Measurements from ENCODE around the gene HSD17B14.
A peak's percentile ranks its signal among the peaks of the same experiment; 100 is the strongest.
"Not testable (repeated sequence)": the region's sequence is repeated elsewhere in the genome, so short reads cannot be mapped to it uniquely, and the experiment has no call there.

The HSD17B14 gene

GRCh38 chr19:48796298-48797083, 39.8 kb downstream of the HSD17B14 start:
- ATAC-seq (ENCODE audit: low read depth) (no peak), DNase-seq (ENCODE audit: low spot score) (no peak)
- Histone ChIP-seq H3K27me3 (ENCODE audit: insufficient read depth, poor library complexity, severe bottlenecking) (no peaks in the 10 kb centered on the region), H3K36me3 (ENCODE audit: low read depth) (no peaks in the 10 kb centered on the region), H3K9me3 (ENCODE audit: severe bottlenecking) (no peaks in the 10 kb centered on the region), H3K27ac (ENCODE audit: poor library complexity, severe bottlenecking) (peak overlapping the region; percentile 37), H3K4me3 (ENCODE audit: severe bottlenecking) (no peak overlapping the region), H3K4me1 (ENCODE audit: insufficient read depth, poor library complexity, severe bottlenecking) (peaks cover 8% of the 10 kb centered on the region)
- no peak for TF ChIP-seq CTCF (IDR thresholded peaks at IDR 0.05; ENCODE audit: poor library complexity, severe bottlenecking)

GRCh38 chr19:48795685-48796070, 40.6 kb downstream of the HSD17B14 start:
- ATAC-seq (ENCODE audit: low read depth) (no peak), DNase-seq (ENCODE audit: low spot score) (no peak)
- no peaks in the 10 kb centered on the region for H3K9me3 ChIP-seq (ENCODE audit: severe bottlenecking)
- H3K36me3 ChIP-seq (ENCODE audit: low read depth): no peaks in the 10 kb centered on the region
- H3K4me1 ChIP-seq (ENCODE audit: insufficient read depth, poor library complexity, severe bottlenecking): peaks cover 8% of the 10 kb centered on the region
- H3K4me3 ChIP-seq (ENCODE audit: severe bottlenecking): no peak overlapping the region
- no peak for TF ChIP-seq CTCF (IDR thresholded peaks at IDR 0.05; ENCODE audit: poor library complexity, severe bottlenecking)
- H3K27me3 ChIP-seq (ENCODE audit: insufficient read depth, poor library complexity, severe bottlenecking): no peaks in the 10 kb centered on the region
- H3K27ac ChIP-seq (ENCODE audit: poor library complexity, severe bottlenecking): peak overlapping the region; percentile 37

GRCh38 chr19:48795055-48795684, 41.1 kb downstream of the HSD17B14 start:
- peak; percentile 93 for DNase-seq (ENCODE audit: low spot score)
- peak; percentile 97 for TF ChIP-seq CTCF (IDR thresholded peaks at IDR 0.05; ENCODE audit: poor library complexity, severe bottlenecking)
- H3K4me3 ChIP-seq (ENCODE audit: severe bottlenecking): peak overlapping the region; percentile 27
- H3K27ac ChIP-seq (ENCODE audit: poor library complexity, severe bottlenecking): peak overlapping the region; percentile 37
- H3K4me1 ChIP-seq (ENCODE audit: insufficient read depth, poor library complexity, severe bottlenecking): peaks cover 8% of the 10 kb centered on the region
- H3K27me3 ChIP-seq (ENCODE audit: insufficient read depth, poor library complexity, severe bottlenecking): no peaks in the 10 kb centered on the region
- no peaks in the 10 kb centered on the region for H3K36me3 ChIP-seq (ENCODE audit: low read depth)
- H3K9me3 ChIP-seq (ENCODE audit: severe bottlenecking): no peaks in the 10 kb centered on the region
- peak; percentile 97 for ATAC-seq (ENCODE audit: low read depth)

GRCh38 chr19:48794291-48794690, 42.0 kb downstream of the HSD17B14 start:
- Histone ChIP-seq H3K36me3 (ENCODE audit: low read depth) (no peaks in the 10 kb centered on the region), H3K4me3 (ENCODE audit: severe bottlenecking) (no peak overlapping the region), H3K27ac (ENCODE audit: poor library complexity, severe bottlenecking) (no peak overlapping the region), H3K4me1 (ENCODE audit: insufficient read depth, poor library complexity, severe bottlenecking) (peaks cover 6% of the 10 kb centered on the region), H3K9me3 (ENCODE audit: severe bottlenecking) (no peaks in the 10 kb centered on the region), H3K27me3 (ENCODE audit: insufficient read depth, poor library complexity, severe bottlenecking) (no peaks in the 10 kb centered on the region)
- DNase-seq (ENCODE audit: low spot score) (no peak), ATAC-seq (ENCODE audit: low read depth) (no peak)
- no peak for TF ChIP-seq CTCF (IDR thresholded peaks at IDR 0.05; ENCODE audit: poor library complexity, severe bottlenecking)

GRCh38 chr19:48793271-48793670, 43.0 kb downstream of the HSD17B14 start:
- H3K4me1 ChIP-seq (ENCODE audit: insufficient read depth, poor library complexity, severe bottlenecking): no peaks in the 10 kb centered on the region
- no peaks in the 10 kb centered on the region for H3K9me3 ChIP-seq (ENCODE audit: severe bottlenecking)
- H3K27me3 ChIP-seq (ENCODE audit: insufficient read depth, poor library complexity, severe bottlenecking): no peaks in the 10 kb centered on the region
- DNase-seq (ENCODE audit: low spot score): no peak
- no peak overlapping the region for H3K4me3 ChIP-seq (ENCODE audit: severe bottlenecking)
- no peak overlapping the region for H3K27ac ChIP-seq (ENCODE audit: poor library complexity, severe bottlenecking)
- TF ChIP-seq CTCF (IDR thresholded peaks at IDR 0.05; ENCODE audit: poor library complexity, severe bottlenecking): no peak
- no peaks in the 10 kb centered on the region for H3K36me3 ChIP-seq (ENCODE audit: low read depth)
- ATAC-seq (ENCODE audit: low read depth): no peak

- not testable (repeated sequence) for H3K27me3 ChIP-seq (ENCODE audit: insufficient read depth, poor library complexity, severe bottlenecking); DNase-seq (ENCODE audit: low spot score); H3K27ac ChIP-seq (ENCODE audit: poor library complexity, severe bottlenecking); ATAC-seq (ENCODE audit: low read depth); H3K4me1 ChIP-seq (ENCODE audit: insufficient read depth, poor library complexity, severe bottlenecking); H3K4me3 ChIP-seq (ENCODE audit: severe bottlenecking); H3K9me3 ChIP-seq (ENCODE audit: severe bottlenecking); H3K36me3 ChIP-seq (ENCODE audit: low read depth)
Observed at GRCh38 chr19:48787331-48787730, 49.0 kb downstream of the HSD17B14 start.

GRCh38 chr19:48786422-48786821, 49.9 kb downstream of the HSD17B14 start:
- DNase-seq (ENCODE audit: low spot score); H3K27me3 ChIP-seq (ENCODE audit: insufficient read depth, poor library complexity, severe bottlenecking); H3K27ac ChIP-seq (ENCODE audit: poor library complexity, severe bottlenecking): not testable (repeated sequence)

More at GRCh38 chr19:48786422-48786821, 49.9 kb downstream of the HSD17B14 start:
- not testable (repeated sequence) for H3K36me3 ChIP-seq (ENCODE audit: low read depth); H3K4me3 ChIP-seq (ENCODE audit: severe bottlenecking); ATAC-seq (ENCODE audit: low read depth); H3K9me3 ChIP-seq (ENCODE audit: severe bottlenecking); H3K4me1 ChIP-seq (ENCODE audit: insufficient read depth, poor library complexity, severe bottlenecking)
